ENCODE data around the gene COL1A2.

The COL1A2 gene

GRCh38 chr7:94367949-94368348 lies 26.7 kb upstream of the COL1A2 start:
- H3K4me3 ChIP-seq (ENCODE audit: low read length) = no peak overlapping the region
- no peak for TF ChIP-seq CTCF (IDR thresholded peaks at IDR 0.05; ENCODE audit: insufficient read depth, low read depth, low read length, missing control alignments)
- DNase-seq (ENCODE audit: low read depth) = no peak

- DNase-seq (ENCODE audit: low read depth) = peak; percentile 16
- no peak overlapping the region for H3K4me3 ChIP-seq (ENCODE audit: low read length)
- no peak for TF ChIP-seq CTCF (IDR thresholded peaks at IDR 0.05; ENCODE audit: insufficient read depth, low read depth, low read length, missing control alignments)
Measured at GRCh38 chr7:94368371-94368791, 26.3 kb upstream of the COL1A2 start.

- TF ChIP-seq CTCF (IDR thresholded peaks at IDR 0.05; ENCODE audit: insufficient read depth, low read depth, low read length, missing control alignments) = no peak
- H3K4me3 ChIP-seq (ENCODE audit: low read length) = no peak overlapping the region
Measured at GRCh38 chr7:94374231-94374630, 20.5 kb upstream of the COL1A2 start.

GRCh38 chr7:94374721-94375566 lies 19.8 kb upstream of the COL1A2 start:
- H3K4me3 ChIP-seq (ENCODE audit: low read length) = no peak overlapping the region
- no peak for TF ChIP-seq CTCF (IDR thresholded peaks at IDR 0.05; ENCODE audit: insufficient read depth, low read depth, low read length, missing control alignments)
- DNase-seq (ENCODE audit: low read depth) = peak; percentile 8

More at GRCh38 chr7:94374231-94374630, 20.5 kb upstream of the COL1A2 start:
- DNase-seq (ENCODE audit: low read depth) = peak; percentile 16

GRCh38 chr7:94375691-94376090 lies 19.0 kb upstream of the COL1A2 start:
- no peak overlapping the region for H3K4me3 ChIP-seq (ENCODE audit: low read length)
- DNase-seq (ENCODE audit: low read depth) = peak; percentile 37
- no peak for TF ChIP-seq CTCF (IDR thresholded peaks at IDR 0.05; ENCODE audit: insufficient read depth, low read depth, low read length, missing control alignments)

GRCh38 chr7:94376281-94376680 lies 18.4 kb upstream of the COL1A2 start:
- DNase-seq (ENCODE audit: low read depth) = no peak
- TF ChIP-seq CTCF (IDR thresholded peaks at IDR 0.05; ENCODE audit: insufficient read depth, low read depth, low read length, missing control alignments) = no peak
- H3K4me3 ChIP-seq (ENCODE audit: low read length) = no peak overlapping the region

GRCh38 chr7:94378356-94378755 lies 16.3 kb upstream of the COL1A2 start:
- DNase-seq (ENCODE audit: low read depth) = no peak
- no peak for TF ChIP-seq CTCF (IDR thresholded peaks at IDR 0.05; ENCODE audit: insufficient read depth, low read depth, low read length, missing control alignments)
- no peak overlapping the region for H3K4me3 ChIP-seq (ENCODE audit: low read length)

Data from epithelial cell of esophagus (primary cell).